K562 (cell line): ENCODE data around the gene CLIC1. TPM values are rescaled to one million over a fixed set of nuclear protein-coding genes. Genes with fewer than 3 reads are reported as not detected.

Experiments
- ATAC-seq: fragments of 200-7000 bp; cut with Tn5 transposase; 3 replicates; pipeline ENCODE4 v1.9.1; 2020; ENCODE audit warnings: moderate library complexity
- BruUV-seq: library from RNA; stranded (reverse); fragments of 400-500 nt; replicated peaks from 2 replicates; lab custom pipeline; 2021; lab: Mats Ljungman, UMichigan
- CTCF ChIA-PET: fragments of 300-600 bp; formaldehyde crosslinking; extraction: SDS; loops from one replicate; lab custom pipeline; 2021; ENCODE audit warnings: low intra/inter-chr PET ratio; lab: Yijun Ruan, JAX
- POLR2A ChIA-PET: fragments of 300-600, 350-650 bp; sonication (Branson Sonifier 250); formaldehyde crosslinking; extraction: SDS; loops from one replicate; lab custom pipeline; 2021; ENCODE audit warnings: antibody characterized with exemption, inconsistent platforms; lab: Yijun Ruan, JAX
- DNase-seq, 4 experiments: peaks; one replicate each; pipeline versions ENCODE4 v3.0.0 to v3.0.0-alpha.2; 2011 to 2018; ENCODE audit warnings: low spot score in 3 of 4, mixed read lengths in 3 of 4; ENCODE audit errors: extremely low read depth in 1 of 4
- FAIRE-seq: peaks from 2 replicates; lab custom pipeline; 2011; peaks lifted over from hg19 to GRCh38; lab: Jason Lieb, UNC
- H2AFZ ChIP-seq: 2 replicates; pipeline ENCODE4 v1.6.0; 2011; ENCODE audit warnings: low read depth, low read length, control low read depth, inconsistent platforms
- H3K27ac ChIP-seq: fragments of 200-600 bp; 3 replicates; pipeline ENCODE4 v1.8.0; 2011; ENCODE audit warnings: low read depth, mild to moderate bottlenecking, control low read depth, inconsistent platforms, low read length, moderate library complexity, mixed read lengths; ENCODE audit errors: extremely low read depth
- H3K27me3 ChIP-seq, 2 experiments: fragments of 300-600 bp in 1 of 2; 2 replicates in 1 of 2; 3 replicates in 1 of 2; pipeline versions ENCODE4 v1.6.0 to v1.8.0; 2011; ENCODE audit warnings: inconsistent platforms in 2 of 2, low read length in 2 of 2, mild to moderate bottlenecking in 1 of 2, mixed read lengths in 1 of 2, moderate library complexity in 1 of 2; ENCODE audit not compliant: control insufficient read depth in 2 of 2, insufficient read depth in 2 of 2
- H3K36me3 ChIP-seq: fragments of 300-600 bp; 3 replicates; pipeline ENCODE4 v1.8.0; 2011; ENCODE audit warnings: mild to moderate bottlenecking, low read length, inconsistent platforms; ENCODE audit not compliant: control insufficient read depth, insufficient read depth
- H3K4me1 ChIP-seq, 2 experiments: fragments of 200-600 bp in 1 of 2; replicated peaks in 1 of 2; 2 replicates in 1 of 2; 3 replicates in 1 of 2; pipeline versions ENCODE4 v1.5.1 to v1.8.0; 2011; ENCODE audit warnings: inconsistent platforms in 2 of 2, low read length in 2 of 2, mild to moderate bottlenecking in 1 of 2, mixed read lengths in 1 of 2, moderate library complexity in 1 of 2; ENCODE audit not compliant: control insufficient read depth in 2 of 2, insufficient read depth in 2 of 2
- H3K4me2 ChIP-seq: 2 replicates; pipeline ENCODE4 v1.6.1; 2011; ENCODE audit warnings: low read length, control low read depth, inconsistent platforms, mixed read lengths; ENCODE audit not compliant: insufficient read depth
- H3K4me3 ChIP-seq: fragments of 200-600 bp; sonication (generic), shearing (Covaris generic); 2 replicates; pipeline ENCODE4 v1.5.1; 2016; ENCODE audit warnings: control low read depth, inconsistent platforms
- H3K79me2 ChIP-seq: fragments of 200-600 bp; 3 replicates; pipeline ENCODE4 v1.8.0; 2011; ENCODE audit warnings: low read length, inconsistent platforms; ENCODE audit not compliant: control insufficient read depth, insufficient read depth
- H3K9ac ChIP-seq, 2 experiments: 2 replicates each; pipeline versions ENCODE4 v1.6.0 to v1.6.1; 2011; ENCODE audit warnings: low read depth in 2 of 2, low read length in 2 of 2, control low read depth in 1 of 2, inconsistent platforms in 1 of 2, mild to moderate bottlenecking in 1 of 2, mixed read lengths in 1 of 2; ENCODE audit not compliant: insufficient read depth in 1 of 2
- H3K9me1 ChIP-seq: one replicate; pipeline ENCODE4 v1.6.0; 2011; ENCODE audit warnings: inconsistent platforms, mild to moderate bottlenecking, low read length, moderate library complexity; ENCODE audit not compliant: control insufficient read depth, insufficient read depth
- H3K9me3 ChIP-seq: replicated peaks from 2 replicates; pipeline ENCODE4 v1.5.1; 2011; ENCODE audit warnings: low read depth, low read length, inconsistent platforms; ENCODE audit not compliant: control insufficient read depth, insufficient read depth
- H4K20me1 ChIP-seq: replicated peaks from 2 replicates; pipeline ENCODE4 v1.6.1; 2011; ENCODE audit warnings: low read length, inconsistent platforms, mixed read lengths; ENCODE audit not compliant: control insufficient read depth, insufficient read depth
- ETV6 ChIP-seq, 3 experiments: fragments of 150-350 bp in 1 of 3; sonication (generic) in 1 of 3; formaldehyde crosslinking in 1 of 3; IDR thresholded peaks; 2 replicates each; pipeline versions ENCODE4 v1.6.1 to v1.8.0; 2014 to 2022; ENCODE audit warnings: borderline replicate concordance in 2 of 3, low read depth in 2 of 3, antibody characterized with exemption in 1 of 3, low read length in 1 of 3, mild to moderate bottlenecking in 1 of 3, missing genetic modification reagents in 1 of 3
- HDAC8 ChIP-seq: fragments of 450-650 bp; IDR thresholded peaks from 2 replicates; pipeline ENCODE4 v1.6.1; 2016; ENCODE audit warnings: mild to moderate bottlenecking, missing genetic modification characterization, moderate library complexity, missing compliant biosample characterization
- IRF2 ChIP-seq: sonication (generic); formaldehyde crosslinking; IDR thresholded peaks from 2 replicates; pipeline ENCODE4 v1.8.1; 2022; ENCODE audit warnings: mild to moderate bottlenecking, missing genetic modification reagents
- POLR2A ChIP-seq: fragments of 450-650 bp; conservative IDR thresholded peaks from 2 replicates; pipeline ENCODE4 v1.6.1; 2016
- WGBS: fragments of 100-300 bp; shearing (Covaris generic); methylation state at CpG from one replicate; pipeline ENCODE4 v1.1.6; 2016; ENCODE audit warnings: low coverage, mixed read lengths; ENCODE audit not compliant: insufficient coverage; ENCODE audit errors: missing lambda C conversion rate; 5-methylcytosine and 5-hydroxymethylcytosine counted together
- in situ Hi-C: fragments of 300-500 bp; cut with MboI; formaldehyde crosslinking; loops from 4 replicates; pipeline ENCODE4 v1.15.0; 2018; ENCODE audit warnings: inconsistent platforms, mixed read lengths
- intact Hi-C: fragments of 100-400 bp; cut with micrococcal nuclease; formaldehyde crosslinking; loops from 2 replicates; pipeline ENCODE4 v1.14.2; 2022
- polyA plus RNA-seq, 8 experiments: library from polyadenylated mRNA; depleted of rRNA in 4 of 8; stranded (reverse) in 5 of 8; unstranded in 3 of 8; fragments of >200 nt; fragmentation: Nextera tagmentation in 2 of 8; fragmentation: Illumina TruSeq in 1 of 8; extraction: Ambion mirVana in 2 of 8; extraction: Trizol in 1 of 8; gene quantifications; 2 replicates each; pipeline versions ENCODE4 v1.2.1 to v1.2.3, GENCODE V29; 2011 to 2014; ENCODE audit warnings: inconsistent platforms in 1 of 8, missing spikeins in 1 of 8
- total RNA-seq, 7 experiments: library from RNA; depleted of rRNA in 6 of 7; stranded (reverse); fragments of >200 nt in 6 of 7; fragmentation: Illumina TruSeq in 2 of 7; extraction: Trizol in 2 of 7; gene quantifications; 2 replicates each; pipeline versions ENCODE4 v1.2.1 to v1.2.3, GENCODE V29; 2011 to 2021; ENCODE audit warnings: low replicate concordance in 1 of 7
- TF ChIP-seq, protein P1 (sequence below): fragments of 450-650 bp; formaldehyde crosslinking; IDR thresholded peaks from 2 replicates; pipeline ENCODE4 v1.4.0; 2020; ENCODE audit warnings: mild to moderate bottlenecking, mixed read lengths
- TF ChIP-seq, protein P2 (sequence below): sonication (generic); formaldehyde crosslinking; IDR thresholded peaks from 2 replicates; pipeline ENCODE4 v1.4.0; 2020; ENCODE audit warnings: mild to moderate bottlenecking, missing genetic modification reagents
- TF ChIP-seq, protein P3 (sequence below), 2 experiments: fragments of 150-350 bp in 1 of 2; IDR thresholded peaks; 2 replicates each; pipeline ENCODE4 v1.6.1; 2012 to 2016; ENCODE audit warnings: low read depth in 2 of 2, low read length in 2 of 2, mild to moderate bottlenecking in 1 of 2, moderate library complexity in 1 of 2
- TF ChIP-seq, protein P4 (sequence below): fragments of 450-650 bp; formaldehyde crosslinking; IDR thresholded peaks from 2 replicates; pipeline ENCODE4 v1.4.0; 2020; ENCODE audit warnings: mild to moderate bottlenecking, moderate library complexity

The CLIC1 gene
- total and polyA plus RNA-seq, 9 of the 15 experiments (the other 6 are each of a cell fraction or from before 2014, with no cell fraction given) = 1,267 to 2,419 (median 1,808) TPM

DNA sequence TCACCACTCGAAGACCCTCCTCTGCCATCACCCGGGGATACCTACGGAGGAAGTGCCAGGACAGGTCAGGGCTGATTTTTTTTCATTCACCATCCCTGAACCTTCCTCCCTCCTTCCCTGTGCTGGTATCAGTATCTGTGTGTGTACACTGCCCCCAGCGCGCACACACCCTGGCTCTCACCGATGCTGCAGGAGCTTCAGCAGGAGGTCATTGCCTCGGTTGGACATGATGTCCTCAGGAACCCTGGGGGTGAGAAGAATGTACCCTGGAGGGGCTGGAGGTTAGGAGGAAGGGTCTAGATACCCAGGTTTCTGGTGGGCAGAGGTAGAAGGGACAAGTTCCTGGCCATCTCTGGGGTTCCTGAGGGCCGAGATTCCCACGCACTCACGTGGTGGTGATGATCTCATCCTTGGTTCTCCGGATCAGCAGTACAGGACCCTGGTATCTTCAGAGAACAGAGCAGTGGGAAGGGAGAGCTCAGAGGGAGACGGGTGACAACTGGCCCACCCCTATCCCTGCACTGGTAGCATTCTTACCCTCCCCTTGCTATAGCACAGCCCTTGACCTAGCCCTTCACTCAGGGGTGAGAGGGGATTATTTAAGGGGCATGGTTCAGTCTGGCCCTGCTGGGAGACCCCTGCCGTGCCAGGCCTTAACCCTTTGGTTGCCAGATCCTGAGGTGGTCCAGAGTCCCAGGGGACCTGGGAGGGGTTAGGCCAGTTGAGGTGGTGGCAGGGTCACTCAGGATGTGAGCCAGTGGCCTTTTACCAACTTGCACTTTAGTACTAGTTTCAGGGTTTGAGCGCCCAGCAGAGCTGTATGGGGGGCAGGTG lies 48.3 kb downstream of the CLIC1 start (continued):
- TF ChIP-seq ETV6 (IDR thresholded peaks at IDR 0.05; ENCODE audit: borderline replicate concordance in 1 of 2, low read depth in 2 of 2, low read length in 1 of 2) = no peak
- TF ChIP-seq ETV6 (CRISPR knock-in tag; IDR thresholded peaks at IDR 0.05; ENCODE audit: borderline replicate concordance) = no peak
- TF ChIP-seq POLR2A = 0 out of 2 replicates have a peak, but pooled peaks have one; percentile 12
- 0 out of 2 replicates have a peak, but pooled peaks have one; percentile 22 for TF ChIP-seq IRF2 (CRISPR knock-in tag)

DNA sequence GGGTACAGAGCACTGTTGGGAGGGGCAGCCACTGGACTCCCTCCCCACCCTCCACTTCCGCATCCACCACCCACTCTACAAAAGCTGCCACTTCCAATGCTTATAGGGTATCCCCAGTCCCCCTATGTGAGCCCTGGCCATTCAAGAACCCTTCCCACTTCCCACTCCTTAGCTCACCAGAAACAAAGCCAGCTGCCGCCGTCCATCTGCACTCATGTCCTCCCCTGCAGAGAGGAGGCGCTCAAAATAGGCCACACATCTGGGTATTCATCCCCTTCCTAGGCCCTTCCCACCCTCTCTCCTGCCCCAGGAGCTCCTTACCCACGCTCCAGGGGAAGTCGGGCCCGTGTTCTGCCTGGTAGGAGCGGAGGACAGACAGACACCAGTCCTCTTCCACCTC lies 49.0 kb downstream of the CLIC1 start:
- TSS peak; percentile 36 for BruUV-seq
- 0 out of 2 replicates have a peak overlapping the region, but pooled peaks have one; percentile 33 for H3K4me2 ChIP-seq
- ChIA-PET CTCF (no interaction called here), POLR2A (interaction anchor here (0.5 to 5.1 kb wide), 13 partner anchors 8 to 151 kb away, joined by 3 to 30 read pairs (median 5); partner anchors contain the start of genes ABHD16A, APOM, CSNK2B and DDAH2)
- H3K9ac ChIP-seq = peak overlapping the region in 1 of 2 experiments; percentile 78; a peak in 2 of 4 replicates
- H3K79me2 ChIP-seq = no peaks in the 10 kb centered on the region; the same call in 2 of the 3 replicates
- DNase-seq = no peak
- H2AFZ ChIP-seq = no peak overlapping the region
- in situ Hi-C loops = loop anchor here (5.0 kb wide), 1 partner anchor 80 kb away; no protein-coding TSS in a partner anchor
- H3K9me3 ChIP-seq = no peaks in the 10 kb centered on the region
- intact Hi-C loops = no loop called here
- peaks cover 69% of the 10 kb centered on the region for H3K36me3 ChIP-seq
- WGBS = 67% methylated on average over 8 of the region's 8 CpGs
- H4K20me1 ChIP-seq = no peaks in the 10 kb centered on the region
- no peaks in the 10 kb centered on the region for H3K9me1 ChIP-seq
- FAIRE-seq = no peak
- 0 out of 3 replicates have a peak, but pooled peaks have one; percentile 2 for ATAC-seq
- H3K27me3 ChIP-seq = no peaks in the 10 kb centered on the region
- H3K27ac ChIP-seq = no peak overlapping the region
- peaks cover 62 to 69% of the 10 kb centered on the region in 2 experiments for H3K4me1 ChIP-seq
- H3K4me3 ChIP-seq = no peak overlapping the region
- no peak for TF ChIP-seq HDAC8 (tag)
- TF ChIP-seq, protein P1, sequence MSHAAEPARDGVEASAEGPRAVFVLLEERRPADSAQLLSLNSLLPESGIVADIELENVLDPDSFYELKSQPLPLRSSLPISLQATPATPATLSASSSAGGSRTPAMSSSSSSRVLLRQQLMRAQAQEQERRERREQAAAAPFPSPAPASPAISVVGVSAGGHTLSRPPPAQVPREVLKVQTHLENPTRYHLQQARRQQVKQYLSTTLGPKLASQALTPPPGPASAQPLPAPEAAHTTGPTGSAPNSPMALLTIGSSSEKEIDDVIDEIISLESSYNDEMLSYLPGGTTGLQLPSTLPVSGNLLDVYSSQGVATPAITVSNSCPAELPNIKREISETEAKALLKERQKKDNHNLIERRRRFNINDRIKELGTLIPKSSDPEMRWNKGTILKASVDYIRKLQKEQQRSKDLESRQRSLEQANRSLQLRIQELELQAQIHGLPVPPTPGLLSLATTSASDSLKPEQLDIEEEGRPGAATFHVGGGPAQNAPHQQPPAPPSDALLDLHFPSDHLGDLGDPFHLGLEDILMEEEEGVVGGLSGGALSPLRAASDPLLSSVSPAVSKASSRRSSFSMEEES = no peak
- TF ChIP-seq, protein P2, sequence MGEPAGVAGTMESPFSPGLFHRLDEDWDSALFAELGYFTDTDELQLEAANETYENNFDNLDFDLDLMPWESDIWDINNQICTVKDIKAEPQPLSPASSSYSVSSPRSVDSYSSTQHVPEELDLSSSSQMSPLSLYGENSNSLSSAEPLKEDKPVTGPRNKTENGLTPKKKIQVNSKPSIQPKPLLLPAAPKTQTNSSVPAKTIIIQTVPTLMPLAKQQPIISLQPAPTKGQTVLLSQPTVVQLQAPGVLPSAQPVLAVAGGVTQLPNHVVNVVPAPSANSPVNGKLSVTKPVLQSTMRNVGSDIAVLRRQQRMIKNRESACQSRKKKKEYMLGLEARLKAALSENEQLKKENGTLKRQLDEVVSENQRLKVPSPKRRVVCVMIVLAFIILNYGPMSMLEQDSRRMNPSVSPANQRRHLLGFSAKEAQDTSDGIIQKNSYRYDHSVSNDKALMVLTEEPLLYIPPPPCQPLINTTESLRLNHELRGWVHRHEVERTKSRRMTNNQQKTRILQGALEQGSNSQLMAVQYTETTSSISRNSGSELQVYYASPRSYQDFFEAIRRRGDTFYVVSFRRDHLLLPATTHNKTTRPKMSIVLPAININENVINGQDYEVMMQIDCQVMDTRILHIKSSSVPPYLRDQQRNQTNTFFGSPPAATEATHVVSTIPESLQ = no peak
- TF ChIP-seq, protein P3, sequence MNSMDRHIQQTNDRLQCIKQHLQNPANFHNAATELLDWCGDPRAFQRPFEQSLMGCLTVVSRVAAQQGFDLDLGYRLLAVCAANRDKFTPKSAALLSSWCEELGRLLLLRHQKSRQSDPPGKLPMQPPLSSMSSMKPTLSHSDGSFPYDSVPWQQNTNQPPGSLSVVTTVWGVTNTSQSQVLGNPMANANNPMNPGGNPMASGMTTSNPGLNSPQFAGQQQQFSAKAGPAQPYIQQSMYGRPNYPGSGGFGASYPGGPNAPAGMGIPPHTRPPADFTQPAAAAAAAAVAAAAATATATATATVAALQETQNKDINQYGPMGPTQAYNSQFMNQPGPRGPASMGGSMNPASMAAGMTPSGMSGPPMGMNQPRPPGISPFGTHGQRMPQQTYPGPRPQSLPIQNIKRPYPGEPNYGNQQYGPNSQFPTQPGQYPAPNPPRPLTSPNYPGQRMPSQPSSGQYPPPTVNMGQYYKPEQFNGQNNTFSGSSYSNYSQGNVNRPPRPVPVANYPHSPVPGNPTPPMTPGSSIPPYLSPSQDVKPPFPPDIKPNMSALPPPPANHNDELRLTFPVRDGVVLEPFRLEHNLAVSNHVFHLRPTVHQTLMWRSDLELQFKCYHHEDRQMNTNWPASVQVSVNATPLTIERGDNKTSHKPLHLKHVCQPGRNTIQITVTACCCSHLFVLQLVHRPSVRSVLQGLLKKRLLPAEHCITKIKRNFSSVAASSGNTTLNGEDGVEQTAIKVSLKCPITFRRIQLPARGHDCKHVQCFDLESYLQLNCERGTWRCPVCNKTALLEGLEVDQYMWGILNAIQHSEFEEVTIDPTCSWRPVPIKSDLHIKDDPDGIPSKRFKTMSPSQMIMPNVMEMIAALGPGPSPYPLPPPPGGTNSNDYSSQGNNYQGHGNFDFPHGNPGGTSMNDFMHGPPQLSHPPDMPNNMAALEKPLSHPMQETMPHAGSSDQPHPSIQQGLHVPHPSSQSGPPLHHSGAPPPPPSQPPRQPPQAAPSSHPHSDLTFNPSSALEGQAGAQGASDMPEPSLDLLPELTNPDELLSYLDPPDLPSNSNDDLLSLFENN (IDR thresholded peaks at IDR 0.05; ENCODE audit: low read depth in 2 of 2, low read length in 2 of 2) = no peak
- TF ChIP-seq, protein P4, sequence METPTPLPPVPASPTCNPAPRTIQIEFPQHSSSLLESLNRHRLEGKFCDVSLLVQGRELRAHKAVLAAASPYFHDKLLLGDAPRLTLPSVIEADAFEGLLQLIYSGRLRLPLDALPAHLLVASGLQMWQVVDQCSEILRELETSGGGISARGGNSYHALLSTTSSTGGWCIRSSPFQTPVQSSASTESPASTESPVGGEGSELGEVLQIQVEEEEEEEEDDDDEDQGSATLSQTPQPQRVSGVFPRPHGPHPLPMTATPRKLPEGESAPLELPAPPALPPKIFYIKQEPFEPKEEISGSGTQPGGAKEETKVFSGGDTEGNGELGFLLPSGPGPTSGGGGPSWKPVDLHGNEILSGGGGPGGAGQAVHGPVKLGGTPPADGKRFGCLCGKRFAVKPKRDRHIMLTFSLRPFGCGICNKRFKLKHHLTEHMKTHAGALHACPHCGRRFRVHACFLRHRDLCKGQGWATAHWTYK = no peak
- TF ChIP-seq IRF2 (CRISPR knock-in tag) = 0 out of 2 replicates have a peak, but pooled peaks have one; percentile 13
